Measurements from ENCODE around the gene KCNJ5.

DNA sequence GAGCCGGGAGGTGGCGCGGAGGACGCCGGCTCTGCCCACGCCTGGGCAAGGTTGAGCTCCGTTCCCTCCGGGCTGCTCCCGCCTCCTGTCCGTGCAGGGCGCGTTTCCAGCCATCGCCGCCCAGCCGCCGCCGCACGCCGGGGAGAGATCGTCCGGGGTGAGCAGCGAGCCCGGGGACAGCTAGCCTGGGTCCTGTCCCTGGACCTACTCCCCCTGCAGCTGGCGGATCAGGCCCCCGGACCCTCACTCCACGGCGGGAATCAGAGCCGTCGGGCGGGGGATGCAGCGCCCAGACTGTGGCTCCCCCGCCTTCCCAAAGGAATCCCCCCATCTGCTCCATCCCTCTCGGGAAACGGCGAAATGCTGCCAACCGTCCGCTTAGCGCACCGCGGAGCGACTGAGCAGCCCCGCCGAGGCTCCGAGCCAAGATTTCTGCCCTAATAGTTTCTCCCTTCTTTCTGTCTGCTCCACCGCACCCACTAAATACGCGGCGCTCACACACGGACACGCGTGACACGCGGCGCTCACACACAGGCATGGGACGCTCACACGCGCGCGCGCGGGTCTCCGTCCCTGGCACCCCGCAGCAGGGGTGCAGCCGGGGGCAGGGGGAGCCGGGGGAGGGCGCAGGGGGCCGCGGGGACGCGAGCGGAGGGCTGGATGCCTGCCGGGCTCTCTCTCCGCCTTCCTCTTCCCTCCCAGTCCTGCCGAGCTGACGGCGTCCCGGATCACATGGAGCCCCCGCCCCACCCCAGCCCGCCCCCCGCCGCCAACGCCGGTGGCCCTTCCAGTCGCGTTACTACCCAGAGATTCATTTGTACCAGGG is at the start of gene KCNJ5:
- TF ChIP-seq POLR2A (IDR thresholded peaks at IDR 0.05; ENCODE audit: low read length) (no peak), GATA1 (IDR thresholded peaks at IDR 0.05; ENCODE audit: low read depth, low read length) (no peak)
